GM21619 (cell line): ENCODE measurements around the gene IGF1R.

Experiments
- ATAC-seq: cut with Tn5 transposase; IDR thresholded peaks from one replicate; pipeline ENCODE4 v1.9.1; 2021; ENCODE audit not compliant: unreplicated experiment

Gene IGF1R

GRCh38 chr15:98743177-98743576 is 94.8 kb downstream of the IGF1R start:
- ATAC-seq: no peak

GRCh38 chr15:98744506-98744905 is 96.2 kb downstream of the IGF1R start:
- no peak for ATAC-seq

- no peak for ATAC-seq
Observed at GRCh38 chr15:98745179-98745578, 96.8 kb downstream of the IGF1R start.

- no peak for ATAC-seq
Observed at GRCh38 chr15:98745650-98746374, 97.5 kb downstream of the IGF1R start.

GRCh38 chr15:98746375-98747155 is 98.2 kb downstream of the IGF1R start:
- ATAC-seq: no peak

- ATAC-seq: no peak
Observed at GRCh38 chr15:98751767-98752166, 103.4 kb downstream of the IGF1R start.

GRCh38 chr15:98753726-98754656 is 105.7 kb downstream of the IGF1R start:
- ATAC-seq: no peak

- no peak for ATAC-seq
Observed at GRCh38 chr15:98754657-98755022, 106.3 kb downstream of the IGF1R start.

- no peak for ATAC-seq
Observed at GRCh38 chr15:98755138-98755537, 106.8 kb downstream of the IGF1R start.

GRCh38 chr15:98755781-98756180 is 107.4 kb downstream of the IGF1R start:
- ATAC-seq: no peak

- no peak for ATAC-seq
Observed at GRCh38 chr15:98758224-98758623, 109.9 kb downstream of the IGF1R start.

- ATAC-seq: no peak
Observed at GRCh38 chr15:98759277-98759676, 110.9 kb downstream of the IGF1R start.

GRCh38 chr15:98760112-98760826 is 111.9 kb downstream of the IGF1R start:
- ATAC-seq: no peak

- ATAC-seq: no peak
Observed at GRCh38 chr15:98760975-98761374, 112.6 kb downstream of the IGF1R start.

- ATAC-seq: no peak
Observed at GRCh38 chr15:98763179-98763578, 114.8 kb downstream of the IGF1R start.

- no peak for ATAC-seq
Observed at GRCh38 chr15:98764291-98764690, 116.0 kb downstream of the IGF1R start.

GRCh38 chr15:98765610-98766009 is 117.3 kb downstream of the IGF1R start:
- no peak for ATAC-seq

- no peak for ATAC-seq
Observed at GRCh38 chr15:98767692-98768091, 119.4 kb downstream of the IGF1R start.

- no peak for ATAC-seq
Observed at GRCh38 chr15:98769867-98770266, 121.5 kb downstream of the IGF1R start.

- ATAC-seq: no peak
Observed at GRCh38 chr15:98770984-98771383, 122.6 kb downstream of the IGF1R start.

GRCh38 chr15:98771541-98771940 is 123.2 kb downstream of the IGF1R start:
- no peak for ATAC-seq
